ENCODE measurements around the gene MARCHF3. TPM values are rescaled to one million over a fixed set of nuclear protein-coding genes. Genes with fewer than 3 reads are reported as not detected.

Gene MARCHF3
- 0.27 and 0.83 TPM in 2 replicates for total RNA-seq (2014; rRNA removed; shearing (Covaris generic))

GRCh38 chr5:127030259-127031146 lies at the start of gene MARCHF3:
Gene MARCHF3 (minus strand): TSS chr5:127030558. CDS start chr5:126918171, 112,387 bp downstream.

GRCh38 chr5:127072861-127073846 lies 42.8 kb upstream of the MARCHF3 start, which contains the start of gene C5orf63:
Gene C5orf63 (minus strand): TSS chr5:127073502. CDS start chr5:127058995, 14,507 bp downstream.

Other genes starting within 250 kb of the MARCHF3 start
- 1.7 and 2.9 TPM in 2 replicates for gene C5orf63, start 42.9 kb upstream of the MARCHF3 start, total RNA-seq (2014; rRNA removed; shearing (Covaris generic))